ENCODE measurements around the gene PIM3.

DNA sequence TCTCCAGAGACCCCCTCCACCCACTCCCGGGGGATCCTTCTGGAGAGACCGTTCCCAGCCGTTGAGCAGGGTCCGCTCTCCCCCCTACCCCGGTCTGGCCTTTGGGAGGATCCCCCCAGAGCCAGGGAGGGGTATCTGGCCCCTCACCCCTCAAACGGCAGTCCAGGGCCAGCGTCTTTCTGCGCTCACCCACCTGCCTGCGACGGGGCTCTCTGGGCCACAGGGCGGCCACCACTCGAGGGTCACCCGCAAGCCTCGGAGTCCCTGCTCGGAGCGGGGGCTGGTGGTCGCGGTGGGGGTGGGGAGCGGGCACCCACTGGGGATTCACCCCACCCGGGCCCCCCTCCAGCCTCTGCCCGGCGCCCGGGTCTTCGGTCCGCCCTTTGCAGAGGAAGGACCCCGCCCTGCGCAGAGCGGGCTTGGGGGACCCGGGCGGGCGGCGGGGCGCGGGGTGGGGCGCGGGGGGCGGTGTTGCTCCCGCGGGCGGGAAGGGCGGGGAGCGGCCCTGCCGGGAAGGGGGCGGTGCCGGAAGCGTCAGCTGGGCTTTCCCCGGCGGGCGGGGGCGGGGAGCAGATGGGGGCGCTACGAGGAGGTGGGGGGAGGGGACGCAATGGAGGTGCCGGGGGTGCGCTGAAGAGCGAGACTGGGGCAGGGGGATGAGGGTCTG lies 25.5 kb upstream of the PIM3 start:
- TF ChIP-seq, protein P1, sequence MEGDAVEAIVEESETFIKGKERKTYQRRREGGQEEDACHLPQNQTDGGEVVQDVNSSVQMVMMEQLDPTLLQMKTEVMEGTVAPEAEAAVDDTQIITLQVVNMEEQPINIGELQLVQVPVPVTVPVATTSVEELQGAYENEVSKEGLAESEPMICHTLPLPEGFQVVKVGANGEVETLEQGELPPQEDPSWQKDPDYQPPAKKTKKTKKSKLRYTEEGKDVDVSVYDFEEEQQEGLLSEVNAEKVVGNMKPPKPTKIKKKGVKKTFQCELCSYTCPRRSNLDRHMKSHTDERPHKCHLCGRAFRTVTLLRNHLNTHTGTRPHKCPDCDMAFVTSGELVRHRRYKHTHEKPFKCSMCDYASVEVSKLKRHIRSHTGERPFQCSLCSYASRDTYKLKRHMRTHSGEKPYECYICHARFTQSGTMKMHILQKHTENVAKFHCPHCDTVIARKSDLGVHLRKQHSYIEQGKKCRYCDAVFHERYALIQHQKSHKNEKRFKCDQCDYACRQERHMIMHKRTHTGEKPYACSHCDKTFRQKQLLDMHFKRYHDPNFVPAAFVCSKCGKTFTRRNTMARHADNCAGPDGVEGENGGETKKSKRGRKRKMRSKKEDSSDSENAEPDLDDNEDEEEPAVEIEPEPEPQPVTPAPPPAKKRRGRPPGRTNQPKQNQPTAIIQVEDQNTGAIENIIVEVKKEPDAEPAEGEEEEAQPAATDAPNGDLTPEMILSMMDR (conservative IDR thresholded peaks at IDR 0.05): no peak
- TF ChIP-seq EZH2 (IDR thresholded peaks at IDR 0.05; ENCODE audit: low read depth): no peak

All from PC-9 (cell line).